NCI-H345 treated with DMSO at 0.1 percent for 48 hours (cell line): Measurements from ENCODE around the gene TGFBR2.
"Not testable (repeated sequence)": the region's sequence is repeated elsewhere in the genome, so short reads cannot be mapped to it uniquely, and the experiment has no call there.

Experiments
- DNase-seq: peaks from one replicate; lab custom pipeline; 2025; ENCODE audit not compliant: unreplicated experiment; lab: John Stamatoyannopoulos, UW

Gene TGFBR2

DNA sequence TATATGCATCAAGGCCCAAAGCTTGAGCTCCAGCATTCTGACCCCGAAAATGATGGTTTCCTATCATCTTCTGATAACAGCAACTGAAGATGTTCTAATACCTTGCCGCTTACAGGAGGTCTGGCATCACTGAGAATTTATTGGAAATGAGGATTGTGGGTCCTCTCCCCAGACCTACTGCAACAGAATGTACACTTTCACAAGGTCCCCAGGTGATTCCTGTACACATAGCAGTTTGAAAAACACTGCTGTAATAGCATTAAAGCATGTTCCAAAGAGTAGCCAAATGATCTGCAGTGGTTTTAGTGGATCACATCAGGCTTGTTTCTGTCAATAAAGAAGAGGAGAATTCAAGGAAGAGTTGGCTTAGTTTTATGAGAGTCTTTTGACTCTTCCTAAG is 11.3 kb downstream of the TGFBR2 start:
- DNase-seq: no peak

DNA sequence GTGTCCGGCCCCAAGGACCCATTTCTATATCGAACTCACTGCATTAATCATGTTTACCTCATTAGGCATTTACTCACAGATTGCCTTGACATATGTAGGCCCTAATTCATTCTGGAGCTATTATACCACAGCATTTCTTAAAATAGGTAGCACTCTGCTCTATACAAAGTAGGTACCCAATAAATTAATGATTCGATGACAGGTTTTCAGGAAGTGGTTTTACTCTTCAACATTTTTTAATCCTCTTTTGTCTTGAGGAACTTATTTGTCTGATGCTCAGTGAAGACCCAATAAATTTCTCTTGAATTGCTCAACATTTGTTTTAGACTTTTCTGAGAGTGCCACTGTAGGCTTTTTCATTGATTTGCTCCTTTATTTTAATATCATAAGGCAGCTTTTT is 12.1 kb downstream of the TGFBR2 start:
- DNase-seq: no peak

DNA sequence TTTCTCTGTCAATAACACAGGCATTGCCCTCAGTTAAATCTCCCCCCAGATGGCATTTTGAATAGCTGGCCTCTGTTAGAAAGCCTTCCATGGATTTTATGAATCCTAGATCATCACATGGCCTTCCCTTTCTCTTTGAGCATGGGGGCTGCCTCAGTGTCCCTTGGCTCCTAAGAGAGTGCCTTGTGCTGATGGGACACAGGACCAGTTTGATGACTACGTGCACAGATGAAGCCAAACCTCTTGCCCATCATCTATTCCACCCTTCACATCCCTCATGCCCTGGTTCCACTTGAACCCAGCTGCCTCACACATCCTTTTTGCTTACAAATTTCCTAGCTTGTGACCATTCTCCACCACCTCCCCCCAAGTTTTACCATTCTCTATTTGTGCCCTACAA is 12.9 kb downstream of the TGFBR2 start:
- no peak for DNase-seq

DNA sequence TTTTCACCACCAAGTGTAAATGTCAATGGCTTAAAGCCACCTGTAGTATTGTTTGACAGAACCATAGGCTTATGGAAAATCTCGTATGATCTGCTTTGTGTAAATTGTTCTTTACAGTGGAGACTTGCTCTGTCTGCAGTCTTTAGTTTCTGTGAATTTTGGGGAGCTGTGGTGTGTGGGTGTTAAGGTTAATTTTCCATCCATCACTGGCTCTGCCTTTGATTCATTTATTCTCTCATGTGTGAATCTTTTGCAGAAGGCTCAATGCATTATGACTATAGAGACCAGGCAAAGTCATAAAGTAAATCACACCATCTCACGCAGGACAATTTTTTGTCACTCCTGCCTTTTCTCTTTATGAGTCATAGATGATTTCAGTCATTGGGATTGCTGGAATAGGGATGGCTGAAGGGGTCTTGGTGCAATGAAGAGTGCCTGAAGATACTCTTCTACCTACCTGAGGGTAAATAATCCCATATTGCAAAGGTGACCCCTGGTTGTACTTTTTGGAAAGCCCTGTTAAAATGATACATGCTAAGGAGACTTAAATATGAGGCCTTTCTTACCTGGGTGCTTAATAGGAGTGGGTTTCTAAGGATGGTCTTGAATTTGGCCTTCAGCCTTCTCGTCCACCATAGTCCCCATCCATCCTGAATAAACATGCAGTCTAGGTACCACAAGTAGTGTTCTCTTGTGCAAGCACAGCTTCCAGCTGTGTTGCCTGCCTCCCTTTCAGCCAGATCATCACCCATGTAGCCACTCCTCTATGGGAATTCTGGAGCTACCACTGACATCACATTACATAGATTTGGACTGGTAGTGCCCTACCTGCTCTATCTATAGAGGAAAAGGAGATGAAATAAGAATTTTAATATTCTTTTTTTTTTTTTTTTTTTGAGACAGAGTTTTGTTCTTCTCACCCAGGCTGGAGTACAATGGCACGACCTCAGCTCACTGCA is 14.3 kb downstream of the TGFBR2 start:
- no peak for DNase-seq

DNA sequence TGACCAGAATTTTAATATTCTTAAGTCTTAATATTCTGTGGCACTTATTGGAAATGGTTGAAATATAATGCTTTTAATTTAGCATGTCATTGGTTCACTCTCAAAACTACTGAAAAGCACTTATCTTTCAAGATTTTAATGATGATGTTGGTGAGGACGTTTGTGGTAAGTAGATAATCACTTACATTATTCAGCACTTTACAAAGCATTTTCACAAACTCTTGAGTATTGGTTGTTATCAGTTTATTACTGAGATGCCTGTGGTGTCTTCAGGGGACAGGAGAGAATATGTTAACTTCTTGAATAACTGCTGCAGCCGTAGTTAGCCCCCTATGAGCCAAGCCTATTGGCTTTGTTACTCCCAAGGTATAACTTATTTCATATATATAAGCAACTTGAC is 15.2 kb downstream of the TGFBR2 start:
- DNase-seq: no peak

DNA sequence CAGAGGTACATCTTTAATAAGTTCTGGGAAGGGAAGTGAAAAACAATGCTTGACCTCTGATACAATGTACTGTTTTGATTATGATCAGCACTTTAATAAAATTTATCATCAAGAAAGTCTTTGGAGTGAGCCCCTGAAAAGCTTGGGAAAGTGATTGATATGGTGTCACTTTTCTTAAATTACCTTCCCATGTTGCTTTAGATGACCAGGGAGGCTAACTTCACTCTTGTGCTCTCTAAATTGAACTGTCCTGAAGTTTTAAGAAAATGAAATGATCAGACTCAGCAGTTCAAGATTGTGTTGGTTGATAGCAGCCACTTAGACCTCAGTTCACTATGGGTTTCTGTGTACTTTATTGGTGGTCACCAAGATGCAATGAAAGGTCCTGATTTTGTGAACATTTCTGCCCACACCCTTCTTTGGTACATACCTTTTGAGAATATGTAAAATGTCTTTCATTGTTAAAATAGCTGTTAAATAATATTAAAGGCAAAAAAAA is 15.7 kb downstream of the TGFBR2 start:
- DNase-seq: no peak

DNA sequence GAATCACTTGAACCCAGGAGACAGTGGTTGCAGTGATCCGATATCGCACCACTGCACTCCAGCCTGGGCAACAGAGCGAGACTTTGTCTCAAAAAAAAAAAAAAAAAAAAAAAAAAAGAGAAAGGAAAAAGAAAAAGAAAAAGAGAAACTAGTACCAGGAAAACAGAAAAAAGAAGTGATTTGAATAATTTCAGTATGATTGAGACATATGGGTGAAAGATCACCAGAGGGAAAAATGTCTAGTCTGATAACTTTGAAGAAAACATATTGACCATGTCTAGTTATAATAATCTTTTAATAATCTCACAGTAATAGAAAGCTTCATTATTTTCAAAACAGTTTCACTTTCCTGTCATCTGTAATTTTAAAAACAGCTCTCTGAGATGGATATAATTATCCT is 16.4 kb downstream of the TGFBR2 start:
- no peak for DNase-seq

DNA sequence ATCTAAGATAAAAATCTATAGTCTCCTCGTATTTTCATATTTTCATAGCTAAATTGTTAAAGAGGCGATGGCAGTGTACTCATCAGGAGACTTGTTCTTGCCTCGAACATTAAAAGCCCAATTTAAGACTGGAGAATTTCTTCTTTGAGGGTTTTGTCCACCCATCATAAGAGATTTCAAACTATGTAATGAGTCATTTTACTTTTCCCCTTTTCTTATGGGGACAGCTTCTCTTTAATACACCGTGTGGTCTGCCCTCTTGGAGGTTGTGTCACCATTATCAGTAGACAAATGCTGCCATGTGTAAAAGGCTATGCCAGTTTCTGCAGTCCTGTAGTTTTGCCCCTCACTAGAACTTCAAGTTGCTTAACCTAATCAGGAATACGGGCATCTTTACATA is 16.9 kb downstream of the TGFBR2 start:
- DNase-seq: no peak

DNA sequence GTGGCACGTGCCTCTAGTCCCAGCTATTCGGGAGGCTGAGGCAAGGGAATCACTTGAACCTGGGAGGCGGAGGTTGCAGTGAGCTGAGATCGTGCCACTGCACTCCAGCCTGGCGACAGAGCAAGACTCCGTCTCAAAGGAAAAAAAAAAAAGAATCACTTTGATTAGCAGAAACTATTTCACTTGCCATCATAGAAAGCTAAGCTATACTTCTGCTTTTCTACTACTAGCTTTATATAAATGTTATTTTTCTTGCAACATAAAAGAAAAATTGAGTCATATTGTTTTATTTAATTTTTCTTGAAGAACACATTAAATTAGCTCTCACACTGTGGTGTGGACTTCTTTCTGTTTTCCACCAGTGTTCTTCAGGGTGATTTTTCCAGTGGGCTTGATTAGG is 18.1 kb downstream of the TGFBR2 start:
- not testable (repeated sequence) for DNase-seq

DNA sequence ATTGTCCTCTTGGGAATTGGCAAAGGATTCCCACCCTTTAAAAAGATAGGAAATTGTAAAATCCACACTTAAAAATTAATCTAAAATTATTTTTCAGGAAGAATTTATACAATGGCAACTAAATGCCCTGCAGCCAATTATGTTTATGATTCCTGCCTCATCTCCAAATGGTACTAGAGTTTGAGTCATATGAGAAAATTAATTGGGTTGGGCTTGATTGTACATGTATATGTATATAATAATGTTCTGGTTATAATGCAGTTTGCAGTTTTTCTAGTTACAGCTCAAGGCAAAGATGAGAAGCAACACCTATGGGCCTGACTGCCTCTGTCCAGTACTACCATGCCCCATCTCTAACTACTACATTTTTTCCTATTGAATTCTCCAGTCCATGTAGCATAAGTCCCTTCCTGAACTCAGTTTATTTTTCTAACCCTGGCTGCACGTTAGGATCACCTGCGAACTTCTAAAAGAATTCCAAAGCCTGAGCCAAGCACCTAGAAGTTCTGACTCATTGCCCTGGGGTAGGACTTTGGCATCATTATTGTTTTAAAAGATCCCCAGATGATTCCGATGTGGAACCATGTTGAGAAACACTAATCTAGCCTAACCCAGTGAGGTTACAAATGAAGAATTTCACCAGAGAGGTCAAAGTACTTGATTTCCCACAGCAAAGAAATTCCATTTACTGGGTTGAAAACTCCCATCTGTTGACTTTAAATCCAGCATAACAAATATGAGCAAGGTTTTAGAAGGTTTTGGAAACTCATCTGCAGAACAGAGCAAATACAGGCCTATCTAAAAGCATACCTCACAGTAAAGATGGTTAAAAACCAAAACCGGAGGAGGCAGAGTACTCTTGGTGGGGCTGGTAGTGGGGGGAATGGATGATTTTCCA is 19.4 kb downstream of the TGFBR2 start:
- no peak for DNase-seq

DNA sequence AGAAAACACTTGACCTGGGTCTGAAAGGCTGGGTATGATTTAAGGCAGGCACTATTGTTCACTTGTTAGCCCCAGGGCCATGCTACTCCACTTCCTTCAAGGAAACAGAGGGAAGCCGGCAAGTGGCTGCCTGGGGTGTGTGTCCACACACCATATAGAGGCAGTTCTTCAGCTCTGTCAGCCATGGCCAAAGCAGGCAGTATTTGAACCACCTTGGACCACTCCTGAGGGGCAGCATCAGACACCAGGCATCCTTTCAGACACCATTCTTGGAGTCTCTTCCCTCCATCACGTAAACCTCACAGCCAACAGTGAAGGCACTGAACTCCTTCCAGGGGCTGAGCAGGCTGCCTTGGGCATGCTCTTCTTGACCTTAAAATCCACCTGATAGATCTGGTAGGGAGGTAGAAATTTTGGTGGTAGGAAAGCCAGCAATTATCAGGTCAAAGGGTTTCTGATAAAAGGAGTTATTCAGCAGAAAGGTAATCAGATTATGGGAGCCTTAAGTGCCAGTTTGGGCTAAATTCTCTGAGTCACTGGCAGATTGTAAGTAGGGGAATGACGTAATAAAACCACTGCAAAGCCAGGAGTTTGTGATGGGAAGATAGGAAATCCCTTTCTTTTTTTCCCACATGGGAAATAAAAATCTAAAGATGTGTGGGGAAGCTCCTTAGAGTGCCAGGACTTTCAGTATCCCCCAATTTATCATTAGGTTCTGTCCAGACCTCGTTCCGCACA is 20.2 kb downstream of the TGFBR2 start:
- DNase-seq: no peak

DNA sequence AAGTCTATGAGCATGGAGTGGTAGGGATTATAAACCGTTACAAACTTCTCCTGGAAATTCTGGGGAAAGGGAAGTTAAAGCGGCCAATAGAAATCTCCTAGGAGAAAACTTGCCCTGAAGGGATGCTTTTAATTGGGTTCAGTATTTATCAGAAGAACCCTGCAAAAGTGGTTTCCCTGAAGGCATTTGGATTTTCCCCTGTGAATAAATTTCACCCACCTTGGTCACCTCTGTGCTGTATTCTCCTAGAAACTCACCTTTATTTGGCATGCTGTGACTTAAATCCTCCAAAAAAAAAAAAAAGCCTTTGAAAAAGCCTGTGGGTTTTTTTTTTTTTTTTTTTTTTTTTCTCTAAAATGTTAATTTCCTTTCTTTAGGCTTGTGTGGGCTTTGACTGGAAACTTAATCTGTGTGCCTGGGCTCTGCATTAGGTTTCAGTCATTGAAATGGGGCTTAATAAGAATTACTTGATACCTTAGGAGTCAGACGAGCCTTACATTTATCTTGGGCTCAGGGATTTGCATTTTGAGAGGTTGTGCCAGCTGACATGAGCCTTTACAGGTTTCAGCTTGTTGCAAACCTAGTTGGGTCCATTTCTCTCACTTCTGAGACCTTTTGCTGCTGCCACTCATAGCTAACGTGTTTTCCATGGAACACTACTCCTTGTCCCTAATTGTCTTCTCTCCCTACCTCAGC is 22.0 kb downstream of the TGFBR2 start:
- DNase-seq: no peak

DNA sequence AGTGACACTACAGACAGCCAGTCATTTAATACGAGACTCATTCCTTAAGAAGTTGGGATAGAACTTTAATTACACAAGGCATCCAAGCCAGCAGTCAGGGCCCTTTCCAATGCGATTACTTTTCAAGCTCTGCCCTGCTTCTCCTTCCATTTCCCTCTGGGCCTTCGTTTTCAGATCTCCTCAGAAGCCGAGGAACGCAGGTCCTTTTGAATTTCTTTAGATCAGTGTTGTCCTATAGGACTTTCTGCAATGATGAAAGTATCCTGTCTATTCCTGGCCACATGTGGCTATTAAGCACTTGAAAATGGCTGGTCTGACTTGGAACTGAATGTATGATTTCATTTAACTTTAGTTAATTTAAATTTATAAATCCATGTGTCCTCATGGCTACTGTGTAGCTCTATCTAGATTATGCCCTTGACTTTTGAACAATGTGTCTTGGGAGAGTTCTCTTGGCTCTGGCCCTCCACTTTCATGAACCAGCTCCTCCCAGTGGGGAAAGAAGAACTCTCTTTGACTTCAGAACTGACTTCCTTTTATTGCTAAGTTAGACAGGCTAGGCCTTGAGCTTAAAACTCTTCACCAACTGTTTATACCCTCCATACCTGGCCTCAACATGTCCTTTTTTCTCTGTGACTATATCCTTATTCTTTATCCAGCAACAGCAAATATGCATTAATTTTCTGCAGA is 22.6 kb downstream of the TGFBR2 start:
- no peak for DNase-seq

DNA sequence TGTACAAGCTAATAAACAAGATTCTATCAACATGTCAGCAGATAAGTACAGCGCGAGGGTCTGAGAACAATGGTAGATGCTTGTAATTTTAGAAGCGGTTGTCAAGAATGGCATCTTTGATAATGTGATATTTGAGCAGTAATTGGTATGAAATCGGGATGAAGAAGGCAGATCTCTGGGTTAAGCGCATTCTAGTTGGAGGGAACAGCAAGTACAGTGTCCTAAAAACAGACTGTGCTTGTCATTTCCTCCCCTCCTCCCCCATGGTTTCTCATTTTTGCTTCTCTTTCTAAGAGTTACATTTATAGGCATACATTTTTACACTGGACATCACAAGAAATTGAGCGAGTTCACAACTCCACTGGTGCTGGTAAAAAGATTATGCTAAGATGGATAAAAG is 23.3 kb downstream of the TGFBR2 start:
- DNase-seq: no peak

DNA sequence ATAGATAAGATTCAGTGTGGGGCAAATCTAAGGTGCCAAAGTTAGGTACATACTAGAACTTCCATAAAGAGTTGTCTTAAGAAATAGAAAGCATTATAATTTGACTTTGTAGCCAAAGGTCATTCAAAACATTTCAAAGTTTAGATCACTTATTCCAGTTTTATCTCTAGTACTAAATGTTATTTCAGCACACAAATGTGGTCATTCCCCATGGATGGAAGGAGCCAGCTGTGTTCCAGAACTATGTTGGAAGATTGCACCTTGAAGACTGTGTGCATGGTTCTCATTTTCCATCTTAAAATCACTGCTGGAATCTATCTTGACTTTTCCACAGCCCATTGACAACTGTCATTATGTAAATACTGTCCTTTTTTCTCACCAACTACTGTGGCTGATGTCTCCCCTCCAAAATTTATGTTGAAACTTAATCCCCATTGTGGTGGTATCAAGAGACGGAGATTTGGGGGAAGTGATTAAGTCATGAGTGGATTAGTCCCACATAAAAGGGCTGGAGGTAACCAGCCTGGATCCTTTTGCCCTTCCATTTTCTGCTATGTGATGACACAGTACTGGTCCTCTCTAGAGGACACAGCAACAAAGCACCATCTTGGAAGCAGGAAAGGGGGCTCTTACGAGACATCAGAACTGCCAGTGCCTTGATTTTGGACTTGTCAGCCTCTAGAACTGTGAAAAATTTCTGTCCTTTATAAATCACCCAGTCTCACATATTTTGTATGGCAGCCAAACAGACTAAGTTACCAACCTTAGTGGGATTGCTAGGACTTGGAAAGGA is 24.0 kb downstream of the TGFBR2 start:
- DNase-seq: no peak

DNA sequence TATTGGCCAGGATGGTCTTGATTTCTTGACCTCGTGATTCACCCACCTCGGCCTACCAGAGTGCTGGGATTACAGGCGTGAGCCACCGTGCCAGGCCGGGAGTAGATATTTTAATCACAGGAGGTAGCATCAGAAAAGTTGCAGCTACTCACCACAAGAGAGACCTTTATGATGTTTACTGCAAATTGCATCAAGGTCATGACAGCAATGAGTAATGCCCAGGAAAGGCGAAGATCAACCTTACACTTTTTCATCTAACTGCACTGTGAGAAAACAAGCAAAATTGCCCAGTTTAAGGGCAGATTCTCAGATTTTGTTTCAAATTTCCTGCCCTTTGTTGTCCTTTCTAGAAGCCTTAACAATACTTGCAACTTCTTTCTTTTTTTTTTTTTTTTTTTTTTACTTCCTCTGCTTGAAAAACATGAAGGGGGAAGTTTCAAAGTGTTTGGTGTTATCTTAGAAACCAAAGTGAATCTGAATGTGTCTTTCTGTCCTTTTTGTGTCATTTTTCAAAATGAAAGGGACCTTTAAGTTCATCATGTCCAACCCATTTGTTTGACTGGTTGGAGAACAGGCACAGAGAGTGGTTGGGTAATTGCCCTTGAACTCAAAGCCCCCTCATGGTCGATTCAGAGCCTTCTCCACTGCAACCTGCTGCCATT is 25.0 kb downstream of the TGFBR2 start:
- no peak for DNase-seq

DNA sequence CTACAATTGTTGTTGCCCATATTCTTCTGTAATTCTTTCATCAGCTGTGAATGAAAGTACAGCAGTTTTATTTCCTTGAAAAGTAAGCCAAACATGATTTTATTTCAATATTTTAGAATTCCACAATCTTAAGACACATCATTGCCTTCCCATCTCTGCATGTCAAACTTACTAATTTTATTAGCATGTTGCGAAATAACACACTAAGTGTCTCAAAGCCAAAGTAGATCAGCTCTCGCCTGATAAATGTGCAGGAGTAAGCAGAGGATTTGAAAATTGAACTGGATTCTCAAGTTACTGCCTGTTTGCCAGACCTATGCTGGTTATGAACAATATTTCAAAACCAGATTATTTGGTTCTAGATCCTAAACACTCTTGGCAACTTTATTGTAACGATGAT is 25.7 kb downstream of the TGFBR2 start:
- DNase-seq: no peak

DNA sequence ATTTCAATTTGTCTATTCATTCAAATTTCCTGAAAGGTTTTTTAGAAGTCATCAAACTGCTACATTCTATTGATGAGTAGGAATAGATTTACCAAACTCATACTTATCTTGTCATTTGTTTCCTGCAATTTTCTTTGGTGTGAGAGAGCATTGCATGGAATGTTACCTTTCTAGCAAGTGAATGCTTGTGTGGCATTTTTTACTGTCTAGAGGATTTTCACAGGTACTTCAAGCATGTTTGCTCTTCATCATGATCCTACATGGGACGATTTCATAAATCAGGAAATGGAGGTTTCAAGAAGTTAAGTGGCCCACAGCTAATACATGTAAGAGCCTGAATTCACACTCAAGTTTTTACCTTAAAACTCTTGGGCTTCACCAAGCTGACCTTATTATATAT is 26.1 kb downstream of the TGFBR2 start:
- no peak for DNase-seq

DNA sequence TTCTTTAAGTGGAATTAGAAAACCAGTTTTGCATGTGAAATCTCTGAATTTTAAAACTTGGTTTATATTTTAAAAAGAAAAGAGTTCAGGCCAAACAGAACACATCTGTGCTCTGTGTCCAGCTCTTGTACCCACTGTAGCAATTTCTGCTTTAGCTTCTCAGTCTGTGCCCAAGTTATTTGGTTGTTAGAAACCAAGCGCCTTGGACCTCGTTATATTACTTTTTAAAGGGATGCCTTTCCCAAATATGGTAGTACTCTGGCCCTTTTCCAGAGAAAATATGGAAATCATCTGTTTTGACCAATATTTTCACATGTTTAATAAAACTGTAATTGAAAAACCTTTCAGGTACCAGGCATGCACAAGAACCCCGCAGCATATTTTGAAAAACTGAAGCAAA is 27.3 kb downstream of the TGFBR2 start:
- DNase-seq: no peak
